HuH-7 (cell line): ENCODE measurements around the gene PRUNE1.

ENCODE experiments used
- DNase-seq: peaks from one replicate; pipeline ENCODE4 v3.0.0; 2011; ENCODE audit warnings: low spot score

Gene PRUNE1

GRCh38 chr1:151008244-151009205, at the start of gene PRUNE1:
PRUNE1 (plus strand) TSS chr1:151008449; CDS start chr1:151008633, 184 bp downstream.
- DNase-seq: peak; percentile 88

GRCh38 chr1:150960646-150961045, 47.6 kb upstream of the PRUNE1 start:
- no peak for DNase-seq

GRCh38 chr1:150961756-150962155, 46.5 kb upstream of the PRUNE1 start:
- no peak for DNase-seq

GRCh38 chr1:150963321-150964163, 44.7 kb upstream of the PRUNE1 start:
- DNase-seq: no peak

- no peak for DNase-seq
These were observed 44.1 kb upstream of the PRUNE1 start for GRCh38 chr1:150964164-150964489.

GRCh38 chr1:150965605-150966004, 42.6 kb upstream of the PRUNE1 start:
- DNase-seq: no peak

- DNase-seq: no peak
These were observed 42.2 kb upstream of the PRUNE1 start for GRCh38 chr1:150966011-150966410.

GRCh38 chr1:150967936-150968335, 40.3 kb upstream of the PRUNE1 start:
- no peak for DNase-seq

- DNase-seq: no peak
These were observed 39.8 kb upstream of the PRUNE1 start for GRCh38 chr1:150968491-150968890.

- no peak for DNase-seq
These were observed 38.6 kb upstream of the PRUNE1 start for GRCh38 chr1:150969626-150970025.

- peak; percentile 88 for DNase-seq
These were observed 37.3 kb upstream of the PRUNE1 start for GRCh38 chr1:150970808-150971582.

- DNase-seq: peak; percentile 49
These were observed 36.4 kb upstream of the PRUNE1 start for GRCh38 chr1:150971583-150972416.

GRCh38 chr1:150972417-150972940, 35.8 kb upstream of the PRUNE1 start:
- no peak for DNase-seq

- no peak for DNase-seq
These were observed 34.9 kb upstream of the PRUNE1 start for GRCh38 chr1:150973258-150973835.

- DNase-seq: no peak
These were observed 34.2 kb upstream of the PRUNE1 start for GRCh38 chr1:150973836-150974579.

GRCh38 chr1:150974580-150975478, 33.4 kb upstream of the PRUNE1 start, which contains the start of gene CERS2:
CERS2 (minus strand) TSS chr1:150974835; CDS start chr1:150969090, 5,745 bp downstream.
- DNase-seq: peak; percentile 79

GRCh38 chr1:150976401-150976821, 31.8 kb upstream of the PRUNE1 start:
- DNase-seq: no peak

- DNase-seq: no peak
These were observed 31.2 kb upstream of the PRUNE1 start for GRCh38 chr1:150976879-150977694.
